GM12872 (cell line): ENCODE measurements around the gene NELL2.

Source experiments
- CTCF ChIP-seq: IDR thresholded peaks from 3 replicates; pipeline ENCODE4 v1.5.1; 2011; ENCODE audit warnings: low read depth, mild to moderate bottlenecking, low read length, moderate library complexity; ENCODE audit not compliant: insufficient read depth

Gene NELL2

GRCh38 chr12:44526655-44527182, 349.4 kb downstream of the NELL2 start:
- peak; percentile 33; the same call in 1 of the 3 replicates for TF ChIP-seq CTCF

GRCh38 chr12:44525806-44526654, 350.1 kb downstream of the NELL2 start:
- no peak for TF ChIP-seq CTCF

- no peak for TF ChIP-seq CTCF
These were observed 352.3 kb downstream of the NELL2 start for GRCh38 chr12:44523828-44524227.

- TF ChIP-seq CTCF: no peak
These were observed 354.4 kb downstream of the NELL2 start for GRCh38 chr12:44521702-44522101.

- TF ChIP-seq CTCF: no peak
These were observed 356.2 kb downstream of the NELL2 start for GRCh38 chr12:44519931-44520330.

GRCh38 chr12:44511289-44511688, 364.8 kb downstream of the NELL2 start:
- TF ChIP-seq CTCF: no peak

GRCh38 chr12:44510510-44510909, 365.6 kb downstream of the NELL2 start:
- TF ChIP-seq CTCF: no peak
